ENCODE data around the gene CTNNA3. TPM values are rescaled to one million over a fixed set of nuclear protein-coding genes. Genes with fewer than 3 reads are reported as not detected.

CTNNA3 gene
- total and polyA plus RNA-seq, 2 donors (not counting 3 experiments of a cell fraction or from before 2014, with no cell fraction given) = not detected

- H3K36me3 ChIP-seq (ENCODE audit: control insufficient read depth in 2 of 2, extremely low read depth in 1 of 2, insufficient read depth in 2 of 2, low read length in 2 of 2) = no peaks in the 10 kb centered on the region
- no TSS peak for BruUV-seq (replicated peaks)
- no peaks in the 10 kb centered on the region for H3K79me2 ChIP-seq (ENCODE audit: control insufficient read depth, insufficient read depth, low read length)
- no peak overlapping the region for H2AFZ ChIP-seq (ENCODE audit: low read depth, low read length)
- H3K27me3 ChIP-seq (ENCODE audit: control insufficient read depth in 2 of 2, insufficient read depth in 2 of 2, low read length in 2 of 2) = no peaks in the 10 kb centered on the region
- H3K9me3 ChIP-seq (replicated peaks; ENCODE audit: control insufficient read depth, insufficient read depth, low read length) = no peaks in the 10 kb centered on the region
- no peak overlapping the region for H3K4me3 ChIP-seq (replicated peaks in 1 of 3; ENCODE audit: insufficient read depth in 1 of 3, low read depth in 1 of 3, low read length in 3 of 3)
- intact Hi-C loops (cut with micrococcal nuclease) = loop anchor here (5.0 kb wide), 1 partner anchor 796 kb away; no protein-coding TSS in a partner anchor
- no peaks in the 10 kb centered on the region for H3K9me1 ChIP-seq (replicated peaks; ENCODE audit: control insufficient read depth, extremely low read depth, insufficient read depth, low read length)
- H4K20me1 ChIP-seq (replicated peaks; ENCODE audit: control insufficient read depth, extremely low read depth, insufficient read depth, low read length) = no peaks in the 10 kb centered on the region
- FAIRE-seq (no peak), DNase-seq (ENCODE audit: low read depth, low spot score) (no peak)
- no peak overlapping the region for H3K9ac ChIP-seq (replicated peaks; ENCODE audit: extremely low read depth, insufficient read depth, low read length)
- POLR2A ChIA-PET = no interaction called here
- no peak overlapping the region for H3K27ac ChIP-seq (ENCODE audit: insufficient read depth, low read depth, low read length)
- TF ChIP-seq GATA2 (IDR thresholded peaks at IDR 0.05; ENCODE audit: insufficient read depth, insufficient read length, low read depth, low read length) (no peak), MYC (IDR thresholded peaks at IDR 0.05; ENCODE audit: low read depth, low read length) (no peak), CTCF (IDR thresholded peaks at IDR 0.05; ENCODE audit: extremely low read depth in 1 of 2, insufficient read depth in 1 of 2, low read depth in 1 of 2, low read length in 2 of 2) (no peak), FOS (IDR thresholded peaks at IDR 0.05; ENCODE audit: borderline replicate concordance, insufficient read depth, low read length) (no peak), POLR2A (IDR thresholded peaks at IDR 0.05; ENCODE audit: low read depth, low read length) (no peak), POLR2AphosphoS5 (IDR thresholded peaks at IDR 0.05; ENCODE audit: insufficient read depth, low read depth, low read length) (no peak), EZH2 (IDR thresholded peaks at IDR 0.05; ENCODE audit: borderline replicate concordance, low read depth, low read length, severe bottlenecking) (no peak), JUN (IDR thresholded peaks at IDR 0.05; ENCODE audit: borderline replicate concordance, insufficient read depth, insufficient read length, low read depth) (no peak)
- TF ChIP-seq, protein P1, sequence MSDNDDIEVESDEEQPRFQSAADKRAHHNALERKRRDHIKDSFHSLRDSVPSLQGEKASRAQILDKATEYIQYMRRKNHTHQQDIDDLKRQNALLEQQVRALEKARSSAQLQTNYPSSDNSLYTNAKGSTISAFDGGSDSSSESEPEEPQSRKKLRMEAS (IDR thresholded peaks at IDR 0.05; ENCODE audit: insufficient read depth, insufficient read length) = no peak
- CTCF ChIA-PET = no interaction called here
- dilution Hi-C loops (cut with MboI; ENCODE audit: extremely low pct_ligation_motif_present, low sequenced_read_pairs) = no loop called here
- no peaks in the 10 kb centered on the region for H3K4me1 ChIP-seq (ENCODE audit: control insufficient read depth, extremely low read depth, insufficient read depth, low read length)
- H3K4me2 ChIP-seq (ENCODE audit: insufficient read depth, low read length) = no peak overlapping the region
These were observed 1403.1 kb downstream of the CTNNA3 start for GRCh38 chr10:66292922-66293321.
